ENCODE measurements around the gene ALKBH4.
"Not testable (repeated sequence)": the region's sequence is repeated elsewhere in the genome, so short reads cannot be mapped to it uniquely, and the experiment has no call there.

The ALKBH4 gene

DNA sequence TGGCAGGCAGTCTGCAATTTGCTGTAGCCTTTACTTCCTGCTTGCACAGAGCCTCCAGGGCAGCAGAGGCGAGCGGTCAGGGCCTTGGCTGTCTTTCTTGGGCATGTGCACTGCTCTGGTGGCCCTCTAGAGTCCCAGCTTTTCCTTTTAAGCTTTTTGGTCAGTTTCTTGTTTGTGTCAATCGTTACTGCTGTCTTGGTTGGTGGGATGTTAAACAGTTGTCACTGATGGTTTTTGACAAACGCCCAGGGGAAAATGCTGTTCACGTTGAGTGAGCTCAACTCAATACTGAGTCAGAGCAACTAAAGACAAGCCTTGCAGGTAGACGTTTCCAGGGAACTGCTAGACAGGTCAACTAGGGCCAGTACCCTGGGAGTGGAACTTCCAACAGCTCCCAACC, 54.5 kb downstream of the ALKBH4 start:
- Histone ChIP-seq H3K27ac (ENCODE audit: low read length) (no peak overlapping the region), H3K4me3 (ENCODE audit: low read length) (no peak overlapping the region), H4K20me1 (ENCODE audit: insufficient read depth, low read length) (no peaks in the 10 kb centered on the region), H3K4me1 (ENCODE audit: low read length) (no peaks in the 10 kb centered on the region), H3K79me2 (ENCODE audit: low read length) (peaks cover 74% of the 10 kb centered on the region), H3K9ac (ENCODE audit: low read length) (no peak overlapping the region), H3K9me3 (replicated peaks; ENCODE audit: insufficient read depth, low read length) (no peaks in the 10 kb centered on the region), H3K36me3 (replicated peaks; ENCODE audit: insufficient read depth, low read length) (peaks cover 13% of the 10 kb centered on the region; the same call in 1 of the 2 replicates), H3K4me2 (ENCODE audit: low read depth, low read length) (no peak overlapping the region), H3F3A (ENCODE audit: insufficient read depth, low read length) (peaks cover 5% of the 10 kb centered on the region; the same call in 1 of the 2 replicates), H2AFZ (ENCODE audit: low read length) (no peak overlapping the region), H3K9me2 (replicated peaks; ENCODE audit: insufficient read depth, low read length) (no peaks in the 10 kb centered on the region), H3K27me3 (replicated peaks; ENCODE audit: insufficient read depth, low read length) (no peaks in the 10 kb centered on the region)
- DNase-seq = no peak
- no peak for TF ChIP-seq EZH2phosphoT487 (IDR thresholded peaks at IDR 0.05; ENCODE audit: low read length)

DNA sequence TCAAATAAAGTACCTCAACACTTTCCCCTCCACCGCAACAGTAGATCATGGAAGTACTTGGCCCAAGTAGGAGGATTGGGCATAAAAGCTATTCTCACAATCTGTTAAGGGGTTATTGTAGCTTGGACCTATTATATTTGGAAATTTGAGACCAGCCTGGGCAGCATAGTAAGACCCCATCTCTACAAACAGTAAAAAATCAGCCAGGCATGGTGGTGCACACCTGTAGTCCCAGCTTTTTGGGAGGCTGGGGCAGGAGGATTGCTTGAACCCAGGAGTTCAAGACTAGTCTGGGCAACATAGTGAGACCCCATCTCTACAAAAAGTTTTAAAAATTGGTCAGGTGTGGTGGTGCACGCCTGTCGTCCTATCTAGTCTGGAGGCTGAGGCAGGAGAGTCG, 55.3 kb downstream of the ALKBH4 start:
- no peak overlapping the region for H3K4me2 ChIP-seq (ENCODE audit: low read depth, low read length)
- H3K36me3 ChIP-seq (replicated peaks; ENCODE audit: insufficient read depth, low read length) = peaks cover 14% of the 10 kb centered on the region; the same call in 1 of the 2 replicates
- H3K9me3 ChIP-seq (replicated peaks; ENCODE audit: insufficient read depth, low read length) = no peaks in the 10 kb centered on the region
- no peaks in the 10 kb centered on the region for H4K20me1 ChIP-seq (ENCODE audit: insufficient read depth, low read length)
- no peak for DNase-seq
- H3K4me1 ChIP-seq (ENCODE audit: low read length) = peaks cover 1% of the 10 kb centered on the region; the same call in 1 of the 2 replicates
- H3K4me3 ChIP-seq (ENCODE audit: low read length) = no peak overlapping the region
- no peak overlapping the region for H3K27ac ChIP-seq (ENCODE audit: low read length)
- H3K27me3 ChIP-seq (replicated peaks; ENCODE audit: insufficient read depth, low read length) = no peaks in the 10 kb centered on the region
- no peak overlapping the region for H3K9ac ChIP-seq (ENCODE audit: low read length)
- peaks cover 75% of the 10 kb centered on the region for H3K79me2 ChIP-seq (ENCODE audit: low read length)
- H3K9me2 ChIP-seq (replicated peaks; ENCODE audit: insufficient read depth, low read length) = no peaks in the 10 kb centered on the region
- no peak for TF ChIP-seq EZH2 (optimal IDR thresholded peaks at IDR 0.05; ENCODE audit: low read depth, low read length)
- TF ChIP-seq, protein P1, sequence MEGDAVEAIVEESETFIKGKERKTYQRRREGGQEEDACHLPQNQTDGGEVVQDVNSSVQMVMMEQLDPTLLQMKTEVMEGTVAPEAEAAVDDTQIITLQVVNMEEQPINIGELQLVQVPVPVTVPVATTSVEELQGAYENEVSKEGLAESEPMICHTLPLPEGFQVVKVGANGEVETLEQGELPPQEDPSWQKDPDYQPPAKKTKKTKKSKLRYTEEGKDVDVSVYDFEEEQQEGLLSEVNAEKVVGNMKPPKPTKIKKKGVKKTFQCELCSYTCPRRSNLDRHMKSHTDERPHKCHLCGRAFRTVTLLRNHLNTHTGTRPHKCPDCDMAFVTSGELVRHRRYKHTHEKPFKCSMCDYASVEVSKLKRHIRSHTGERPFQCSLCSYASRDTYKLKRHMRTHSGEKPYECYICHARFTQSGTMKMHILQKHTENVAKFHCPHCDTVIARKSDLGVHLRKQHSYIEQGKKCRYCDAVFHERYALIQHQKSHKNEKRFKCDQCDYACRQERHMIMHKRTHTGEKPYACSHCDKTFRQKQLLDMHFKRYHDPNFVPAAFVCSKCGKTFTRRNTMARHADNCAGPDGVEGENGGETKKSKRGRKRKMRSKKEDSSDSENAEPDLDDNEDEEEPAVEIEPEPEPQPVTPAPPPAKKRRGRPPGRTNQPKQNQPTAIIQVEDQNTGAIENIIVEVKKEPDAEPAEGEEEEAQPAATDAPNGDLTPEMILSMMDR (IDR thresholded peaks at IDR 0.05; ENCODE audit: low read length) = no peak
- TF ChIP-seq EZH2phosphoT487 (IDR thresholded peaks at IDR 0.05; ENCODE audit: low read length) = no peak
- H2AFZ ChIP-seq (ENCODE audit: low read length) = no peak overlapping the region
- peaks cover 7% of the 10 kb centered on the region; the same call in 1 of the 2 replicates for H3F3A ChIP-seq (ENCODE audit: insufficient read depth, low read length)

DNA sequence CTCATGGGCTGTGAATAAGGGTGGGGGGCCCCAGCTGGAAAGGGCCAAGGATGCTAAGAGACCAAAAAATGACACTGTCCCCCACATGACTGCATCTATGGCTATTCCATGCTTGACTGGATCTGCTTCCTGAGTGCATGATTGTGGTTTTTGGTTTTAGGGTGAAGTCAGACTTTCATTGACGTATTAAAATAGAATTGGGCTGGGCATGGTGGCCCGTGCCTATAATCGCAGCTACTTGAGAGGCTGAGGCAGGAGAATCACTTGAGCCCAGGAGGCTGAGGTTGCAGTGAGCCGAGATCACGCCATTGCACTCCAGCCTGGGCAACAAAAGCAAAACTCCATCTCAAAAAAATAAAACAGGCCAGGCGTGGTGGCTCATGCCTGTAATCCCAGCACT, 56.1 kb downstream of the ALKBH4 start:
- H3K36me3 ChIP-seq (replicated peaks; ENCODE audit: insufficient read depth, low read length) = peaks cover 14% of the 10 kb centered on the region; the same call in 1 of the 2 replicates
- DNase-seq; H3K4me2 ChIP-seq (ENCODE audit: low read depth, low read length); H3K4me3 ChIP-seq (ENCODE audit: low read length); H3K4me1 ChIP-seq (ENCODE audit: low read length); H3K9ac ChIP-seq (ENCODE audit: low read length); H4K20me1 ChIP-seq (ENCODE audit: insufficient read depth, low read length); H3K9me2 ChIP-seq (replicated peaks; ENCODE audit: insufficient read depth, low read length); H3K27me3 ChIP-seq (replicated peaks; ENCODE audit: insufficient read depth, low read length); H2AFZ ChIP-seq (ENCODE audit: low read length); H3K27ac ChIP-seq (ENCODE audit: low read length); H3K9me3 ChIP-seq (replicated peaks; ENCODE audit: insufficient read depth, low read length): not testable (repeated sequence)
- H3K79me2 ChIP-seq (ENCODE audit: low read length) = peaks cover 75% of the 10 kb centered on the region
- peaks cover 15% of the 10 kb centered on the region for H3F3A ChIP-seq (ENCODE audit: insufficient read depth, low read length)

DNA sequence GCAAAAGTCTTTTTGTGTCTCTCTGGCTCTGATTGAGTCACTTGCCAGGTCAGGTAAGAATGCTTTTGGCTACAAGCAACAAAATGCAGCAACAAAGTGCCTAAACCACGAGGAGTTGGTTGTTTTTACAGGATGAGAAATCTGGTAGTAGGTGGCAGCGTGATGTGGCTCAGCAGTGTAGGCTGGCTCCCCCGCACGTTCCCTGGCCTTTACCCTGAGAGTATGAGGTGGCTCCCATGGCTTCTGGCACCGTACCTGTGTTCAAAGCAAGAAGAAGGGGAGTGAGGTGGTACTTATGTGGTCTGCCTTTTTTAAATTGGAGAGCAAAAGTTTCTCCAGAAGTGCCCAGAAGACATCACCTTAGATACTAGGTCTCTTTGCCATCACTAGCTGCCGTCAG, 56.8 kb downstream of the ALKBH4 start:
- no peak for TF ChIP-seq EZH2 (optimal IDR thresholded peaks at IDR 0.05; ENCODE audit: low read depth, low read length)
- TF ChIP-seq, protein P1 (IDR thresholded peaks at IDR 0.05; ENCODE audit: low read length) = no peak
- no peak for TF ChIP-seq EZH2phosphoT487 (IDR thresholded peaks at IDR 0.05; ENCODE audit: low read length)
- Histone ChIP-seq H3K36me3 (replicated peaks; ENCODE audit: insufficient read depth, low read length) (peaks cover 14% of the 10 kb centered on the region; the same call in 1 of the 2 replicates), H2AFZ (ENCODE audit: low read length) (no peak overlapping the region), H4K20me1 (ENCODE audit: insufficient read depth, low read length) (no peaks in the 10 kb centered on the region), H3K27me3 (replicated peaks; ENCODE audit: insufficient read depth, low read length) (no peaks in the 10 kb centered on the region), H3K4me3 (ENCODE audit: low read length) (no peak overlapping the region), H3K4me2 (ENCODE audit: low read depth, low read length) (no peak overlapping the region), H3K9me3 (replicated peaks; ENCODE audit: insufficient read depth, low read length) (no peaks in the 10 kb centered on the region), H3K79me2 (ENCODE audit: low read length) (peaks cover 71% of the 10 kb centered on the region), H3K9me2 (replicated peaks; ENCODE audit: insufficient read depth, low read length) (no peaks in the 10 kb centered on the region), H3K9ac (ENCODE audit: low read length) (no peak overlapping the region), H3F3A (ENCODE audit: insufficient read depth, low read length) (peaks cover 21% of the 10 kb centered on the region), H3K4me1 (ENCODE audit: low read length) (peaks cover 14% of the 10 kb centered on the region), H3K27ac (ENCODE audit: low read length) (no peak overlapping the region)
- DNase-seq = no peak

All from MM.1S (cell line).